ENCODE results near the gene TEX2.
"Not testable (repeated sequence)": the region's sequence is repeated elsewhere in the genome, so short reads cannot be mapped to it uniquely, and the experiment has no call there.

The TEX2 gene

DNA sequence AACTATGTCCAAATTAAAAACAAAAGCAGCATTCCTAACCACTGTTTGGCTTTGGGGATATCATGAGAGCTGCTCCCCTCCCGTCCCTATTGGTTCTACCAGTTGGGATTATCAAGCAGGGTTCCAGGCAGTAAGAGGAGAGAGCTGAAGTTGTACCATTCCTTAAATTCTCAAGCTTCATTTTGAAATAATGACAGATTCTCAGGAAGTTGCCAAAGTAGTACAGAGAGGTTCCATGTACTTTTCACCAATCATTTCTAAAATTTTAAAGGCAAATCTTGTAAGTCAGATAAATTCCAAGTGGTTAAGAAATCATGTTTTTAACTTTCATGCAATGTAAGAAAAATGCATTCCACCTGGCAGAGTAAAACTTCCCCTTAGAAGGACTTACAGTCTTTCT, 36.9 kb downstream of the TEX2 start:
- Histone ChIP-seq H3K4me2 (ENCODE audit: low read length) (no peak overlapping the region), H3K27me3 (ENCODE audit: control insufficient read depth, insufficient read depth, low read length) (no peaks in the 10 kb centered on the region), H3K4me3 (ENCODE audit: low read depth, low read length) (no peak overlapping the region), H3K9me3 (ENCODE audit: control insufficient read depth, low read length) (no peaks in the 10 kb centered on the region), H3K4me1 (peaks cover 11% of the 10 kb centered on the region), H2AFZ (no peak overlapping the region), H3K27ac (no peak overlapping the region), H3K9ac (no peak overlapping the region), H3K79me2 (peaks cover 39% of the 10 kb centered on the region), H3K36me3 (ENCODE audit: control insufficient read depth, insufficient read depth, low read length) (no peaks in the 10 kb centered on the region)
- TF ChIP-seq, protein P1, sequence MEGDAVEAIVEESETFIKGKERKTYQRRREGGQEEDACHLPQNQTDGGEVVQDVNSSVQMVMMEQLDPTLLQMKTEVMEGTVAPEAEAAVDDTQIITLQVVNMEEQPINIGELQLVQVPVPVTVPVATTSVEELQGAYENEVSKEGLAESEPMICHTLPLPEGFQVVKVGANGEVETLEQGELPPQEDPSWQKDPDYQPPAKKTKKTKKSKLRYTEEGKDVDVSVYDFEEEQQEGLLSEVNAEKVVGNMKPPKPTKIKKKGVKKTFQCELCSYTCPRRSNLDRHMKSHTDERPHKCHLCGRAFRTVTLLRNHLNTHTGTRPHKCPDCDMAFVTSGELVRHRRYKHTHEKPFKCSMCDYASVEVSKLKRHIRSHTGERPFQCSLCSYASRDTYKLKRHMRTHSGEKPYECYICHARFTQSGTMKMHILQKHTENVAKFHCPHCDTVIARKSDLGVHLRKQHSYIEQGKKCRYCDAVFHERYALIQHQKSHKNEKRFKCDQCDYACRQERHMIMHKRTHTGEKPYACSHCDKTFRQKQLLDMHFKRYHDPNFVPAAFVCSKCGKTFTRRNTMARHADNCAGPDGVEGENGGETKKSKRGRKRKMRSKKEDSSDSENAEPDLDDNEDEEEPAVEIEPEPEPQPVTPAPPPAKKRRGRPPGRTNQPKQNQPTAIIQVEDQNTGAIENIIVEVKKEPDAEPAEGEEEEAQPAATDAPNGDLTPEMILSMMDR (IDR thresholded peaks at IDR 0.05), result no peak

DNA sequence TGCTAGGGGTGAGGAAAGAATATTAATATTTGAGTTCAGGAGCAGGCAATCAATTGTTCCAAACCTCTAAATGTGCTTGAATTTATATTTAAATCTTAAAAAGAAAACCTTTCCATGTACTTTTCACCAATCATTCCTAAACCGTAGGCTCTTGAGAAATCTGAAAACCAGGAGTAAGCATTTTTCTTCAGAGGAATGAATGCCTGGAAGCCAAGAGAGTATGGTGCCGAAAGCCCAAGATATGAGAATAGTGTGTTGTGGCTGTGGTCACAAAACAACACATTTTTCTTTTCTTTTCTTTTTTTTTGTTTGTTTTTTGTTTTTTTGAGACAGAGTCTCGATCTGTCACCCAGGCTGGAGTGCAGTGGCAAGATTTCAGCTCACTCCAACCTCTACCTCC, 37.6 kb downstream of the TEX2 start:
- no peaks in the 10 kb centered on the region for H3K9me3 ChIP-seq (ENCODE audit: control insufficient read depth, low read length)
- TF ChIP-seq, protein P1 (IDR thresholded peaks at IDR 0.05), result no peak
- H3K4me1 ChIP-seq, result peaks cover 4% of the 10 kb centered on the region
- peaks cover 43% of the 10 kb centered on the region for H3K79me2 ChIP-seq
- H3K4me3 ChIP-seq (ENCODE audit: low read depth, low read length), result no peak overlapping the region
- no peak overlapping the region for H2AFZ ChIP-seq
- H3K9ac ChIP-seq, result no peak overlapping the region
- H3K27ac ChIP-seq, result no peak overlapping the region
- no peak overlapping the region for H3K4me2 ChIP-seq (ENCODE audit: low read length)
- no peaks in the 10 kb centered on the region for H3K27me3 ChIP-seq (ENCODE audit: control insufficient read depth, insufficient read depth, low read length)
- H3K36me3 ChIP-seq (ENCODE audit: control insufficient read depth, insufficient read depth, low read length), result no peaks in the 10 kb centered on the region

DNA sequence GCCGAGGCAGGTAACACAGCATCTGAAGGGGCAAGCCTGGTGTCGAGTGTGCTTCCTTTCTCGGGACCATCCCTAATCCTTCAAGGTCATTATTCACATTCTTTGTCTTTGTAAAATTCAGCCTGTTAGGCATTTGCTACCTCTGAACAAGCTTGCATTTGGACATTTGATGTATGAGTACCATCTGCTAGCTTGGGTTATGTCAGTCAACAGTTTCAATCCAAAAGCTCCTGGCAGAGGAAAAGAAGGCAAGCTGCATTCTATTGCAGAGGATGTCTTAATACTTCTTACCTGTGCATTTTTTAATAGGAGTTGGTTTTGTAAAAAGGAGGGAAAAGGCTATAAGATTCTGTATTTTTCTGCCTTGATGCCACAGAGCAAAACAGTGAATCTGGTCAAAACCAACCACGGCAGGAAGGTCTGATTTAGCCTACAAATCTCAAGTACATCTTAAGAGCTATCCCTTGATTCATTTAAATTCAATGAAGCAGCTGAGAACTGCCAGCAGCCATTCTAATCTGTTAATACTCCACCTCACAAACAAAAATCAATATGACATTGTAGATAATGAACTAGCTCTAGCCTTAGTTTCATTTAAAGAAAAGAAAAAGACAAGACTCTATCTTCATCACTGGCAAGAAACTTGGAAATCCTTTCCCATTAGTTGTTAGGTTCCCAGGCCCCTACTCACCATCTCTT, 39.0 kb downstream of the TEX2 start:
- H3K4me3 ChIP-seq (ENCODE audit: low read depth, low read length), result no peak overlapping the region
- TF ChIP-seq, protein P1 (IDR thresholded peaks at IDR 0.05), result no peak
- peaks cover 3% of the 10 kb centered on the region for H3K4me1 ChIP-seq
- no peaks in the 10 kb centered on the region for H3K36me3 ChIP-seq (ENCODE audit: control insufficient read depth, insufficient read depth, low read length)
- no peak overlapping the region for H3K27ac ChIP-seq
- no peaks in the 10 kb centered on the region for H3K9me3 ChIP-seq (ENCODE audit: control insufficient read depth, low read length)
- H3K4me2 ChIP-seq (ENCODE audit: low read length), result no peak overlapping the region
- peaks cover 51% of the 10 kb centered on the region for H3K79me2 ChIP-seq
- no peaks in the 10 kb centered on the region for H3K27me3 ChIP-seq (ENCODE audit: control insufficient read depth, insufficient read depth, low read length)
- no peak overlapping the region for H3K9ac ChIP-seq
- no peak overlapping the region for H2AFZ ChIP-seq

DNA sequence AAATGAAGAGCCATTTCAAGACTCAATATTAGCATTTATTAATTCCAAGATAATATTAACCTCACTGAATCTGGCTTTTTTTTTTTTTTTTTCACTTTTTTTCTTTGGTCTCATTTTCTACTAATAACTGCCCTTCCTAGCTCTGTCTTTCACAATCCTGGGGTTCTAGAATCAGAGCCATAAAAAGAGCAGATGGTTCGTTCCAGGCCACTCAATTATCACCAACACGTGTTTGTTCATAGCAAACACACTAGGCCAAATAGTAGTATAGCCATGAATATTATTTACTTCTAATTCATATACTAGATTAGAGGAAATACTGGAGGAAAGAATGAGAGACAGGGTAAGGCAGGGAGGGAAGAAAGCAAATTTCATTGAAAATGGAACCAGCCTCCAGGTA, 39.8 kb downstream of the TEX2 start:
- no peaks in the 10 kb centered on the region for H3K9me3 ChIP-seq (ENCODE audit: control insufficient read depth, low read length)
- H3K36me3 ChIP-seq (ENCODE audit: control insufficient read depth, insufficient read depth, low read length), result no peaks in the 10 kb centered on the region
- H3K27me3 ChIP-seq (ENCODE audit: control insufficient read depth, insufficient read depth, low read length), result no peaks in the 10 kb centered on the region
- peaks cover 56% of the 10 kb centered on the region for H3K79me2 ChIP-seq
- H2AFZ ChIP-seq, result no peak overlapping the region
- no peak overlapping the region for H3K4me3 ChIP-seq (ENCODE audit: low read depth, low read length)
- H3K4me2 ChIP-seq (ENCODE audit: low read length), result no peak overlapping the region
- no peak overlapping the region for H3K9ac ChIP-seq
- H3K4me1 ChIP-seq, result peaks cover 3% of the 10 kb centered on the region
- H3K27ac ChIP-seq, result no peak overlapping the region
- TF ChIP-seq, protein P1 (IDR thresholded peaks at IDR 0.05), result no peak

DNA sequence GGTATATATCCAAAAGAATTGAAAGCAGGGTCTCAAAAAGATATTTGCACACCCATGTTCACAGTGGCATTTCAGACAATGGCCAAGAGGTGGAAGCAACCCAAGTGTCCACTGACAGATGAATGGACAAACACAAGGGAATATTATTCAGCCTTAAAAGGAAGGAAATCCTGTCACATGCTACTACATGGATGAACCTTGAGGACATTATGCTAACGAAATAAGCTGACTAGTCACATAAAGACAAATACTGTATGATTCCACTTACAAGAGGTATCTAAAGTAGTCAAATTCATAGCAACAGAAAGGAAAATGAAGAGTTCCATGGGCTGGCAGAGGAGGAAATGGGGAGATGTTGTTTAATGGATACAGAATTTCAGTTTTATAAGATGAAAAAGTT, 41.4 kb downstream of the TEX2 start:
- H3K9me3 ChIP-seq (ENCODE audit: control insufficient read depth, low read length), result no peaks in the 10 kb centered on the region
- no peaks in the 10 kb centered on the region for H3K36me3 ChIP-seq (ENCODE audit: control insufficient read depth, insufficient read depth, low read length)
- peaks cover 18% of the 10 kb centered on the region for H3K4me1 ChIP-seq
- H2AFZ ChIP-seq, result no peak overlapping the region
- H3K27ac ChIP-seq, result no peak overlapping the region
- H3K79me2 ChIP-seq, result peaks cover 62% of the 10 kb centered on the region
- no peak overlapping the region for H3K4me2 ChIP-seq (ENCODE audit: low read length)
- no peaks in the 10 kb centered on the region for H3K27me3 ChIP-seq (ENCODE audit: control insufficient read depth, insufficient read depth, low read length)
- H3K9ac ChIP-seq, result no peak overlapping the region
- TF ChIP-seq, protein P1 (IDR thresholded peaks at IDR 0.05), result no peak
- H3K4me3 ChIP-seq (ENCODE audit: low read depth, low read length), result no peak overlapping the region

DNA sequence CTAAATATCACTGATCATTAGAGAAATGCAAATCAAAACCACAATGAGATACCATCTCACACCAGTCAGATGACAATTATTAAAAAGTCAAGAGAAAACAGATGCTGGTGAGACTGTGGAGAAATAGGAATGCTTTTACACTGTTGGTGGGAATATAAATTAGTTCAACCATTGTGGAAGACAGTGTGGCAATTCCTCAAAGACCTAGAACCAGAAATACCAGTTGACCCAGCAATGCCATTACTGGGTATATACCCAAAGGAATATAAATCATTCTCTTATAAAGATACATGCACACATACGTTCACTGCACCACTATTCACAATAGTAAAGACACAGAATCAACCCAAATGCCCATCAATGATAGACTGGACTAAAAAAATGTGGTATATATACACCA, 42.5 kb downstream of the TEX2 start:
- H3K4me1 ChIP-seq, result peaks cover 26% of the 10 kb centered on the region

More for the DNA sequence above, 42.5 kb downstream of the TEX2 start:
- H3K36me3 ChIP-seq (ENCODE audit: control insufficient read depth, insufficient read depth, low read length); H3K9ac ChIP-seq; H3K4me2 ChIP-seq (ENCODE audit: low read length); H3K4me3 ChIP-seq (ENCODE audit: low read depth, low read length); H3K9me3 ChIP-seq (ENCODE audit: control insufficient read depth, low read length); H3K27me3 ChIP-seq (ENCODE audit: control insufficient read depth, insufficient read depth, low read length); H3K27ac ChIP-seq; H2AFZ ChIP-seq: not testable (repeated sequence)
- H3K79me2 ChIP-seq, result peaks cover 59% of the 10 kb centered on the region
